ENCODE measurements around the gene LSMEM2.
A peak's percentile ranks its signal among the peaks of the same experiment; 100 is the strongest.
"Not testable (repeated sequence)": the region's sequence is repeated elsewhere in the genome, so short reads cannot be mapped to it uniquely, and the experiment has no call there.

The LSMEM2 gene

DNA sequence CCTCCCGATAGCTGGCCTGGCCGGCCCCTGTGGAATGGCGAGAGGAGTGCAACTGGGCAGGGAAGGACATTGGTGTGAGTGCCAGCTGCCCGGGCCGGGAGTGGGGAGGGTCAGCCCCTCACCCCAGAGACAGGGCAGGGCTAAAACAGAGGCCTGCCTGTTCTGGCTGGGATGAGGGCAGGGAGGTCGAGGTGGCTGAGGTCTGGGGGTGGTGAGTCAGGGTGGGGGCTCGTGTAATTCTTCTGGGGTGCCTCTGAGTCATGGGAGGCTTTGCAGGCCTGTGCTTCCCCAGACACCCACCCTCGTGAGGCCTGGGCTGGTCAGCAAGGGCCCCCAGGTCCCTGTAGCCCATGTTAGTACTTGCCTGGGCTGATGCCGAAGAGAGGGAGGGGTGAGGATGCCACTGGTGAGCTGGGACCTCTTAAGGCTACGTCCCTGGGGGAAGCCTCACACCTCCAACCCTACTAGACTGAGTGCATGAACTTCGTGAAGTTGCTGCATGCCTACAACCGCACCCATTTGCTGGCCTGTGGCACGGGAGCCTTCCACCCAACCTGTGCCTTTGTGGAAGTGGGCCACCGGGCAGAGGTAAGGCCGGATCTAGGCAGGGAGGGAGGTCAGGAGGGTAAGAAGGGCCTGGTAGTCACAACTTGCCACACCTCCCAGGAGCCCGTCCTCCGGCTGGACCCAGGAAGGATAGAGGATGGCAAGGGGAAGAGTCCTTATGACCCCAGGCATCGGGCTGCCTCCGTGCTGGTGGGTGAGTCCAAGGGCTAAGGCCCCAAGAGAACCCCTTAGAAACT, 8.3 kb upstream of the LSMEM2 start:
- Histone ChIP-seq H4K20me1 (ENCODE audit: low read depth, low read length) (no peaks in the 10 kb centered on the region), H3K9me2 (replicated peaks; ENCODE audit: insufficient read depth, low read length) (no peaks in the 10 kb centered on the region), H3F3A (ENCODE audit: insufficient read depth) (no peaks in the 10 kb centered on the region), H3K9ac (ENCODE audit: low read length) (no peak overlapping the region), H3K79me2 (ENCODE audit: insufficient read depth, low read length) (no peaks in the 10 kb centered on the region), H3K4me3 (ENCODE audit: insufficient read depth, low read length, poor library complexity, severe bottlenecking) (no peak overlapping the region), H3K27me3 (ENCODE audit: low read length) (no peaks in the 10 kb centered on the region), H2AFZ (ENCODE audit: low read depth, low read length, severe bottlenecking) (no peak overlapping the region), H3K9me3 (ENCODE audit: insufficient read depth, low read length) (no peaks in the 10 kb centered on the region), H3K36me3 (ENCODE audit: low read length) (no peaks in the 10 kb centered on the region), H3K4me2 (ENCODE audit: low read depth, low read length, poor library complexity, severe bottlenecking) (no peak overlapping the region), H3K27ac (ENCODE audit: low read depth, low read length) (no peak overlapping the region)
- TF ChIP-seq, protein P1, sequence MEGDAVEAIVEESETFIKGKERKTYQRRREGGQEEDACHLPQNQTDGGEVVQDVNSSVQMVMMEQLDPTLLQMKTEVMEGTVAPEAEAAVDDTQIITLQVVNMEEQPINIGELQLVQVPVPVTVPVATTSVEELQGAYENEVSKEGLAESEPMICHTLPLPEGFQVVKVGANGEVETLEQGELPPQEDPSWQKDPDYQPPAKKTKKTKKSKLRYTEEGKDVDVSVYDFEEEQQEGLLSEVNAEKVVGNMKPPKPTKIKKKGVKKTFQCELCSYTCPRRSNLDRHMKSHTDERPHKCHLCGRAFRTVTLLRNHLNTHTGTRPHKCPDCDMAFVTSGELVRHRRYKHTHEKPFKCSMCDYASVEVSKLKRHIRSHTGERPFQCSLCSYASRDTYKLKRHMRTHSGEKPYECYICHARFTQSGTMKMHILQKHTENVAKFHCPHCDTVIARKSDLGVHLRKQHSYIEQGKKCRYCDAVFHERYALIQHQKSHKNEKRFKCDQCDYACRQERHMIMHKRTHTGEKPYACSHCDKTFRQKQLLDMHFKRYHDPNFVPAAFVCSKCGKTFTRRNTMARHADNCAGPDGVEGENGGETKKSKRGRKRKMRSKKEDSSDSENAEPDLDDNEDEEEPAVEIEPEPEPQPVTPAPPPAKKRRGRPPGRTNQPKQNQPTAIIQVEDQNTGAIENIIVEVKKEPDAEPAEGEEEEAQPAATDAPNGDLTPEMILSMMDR (IDR thresholded peaks at IDR 0.05; ENCODE audit: insufficient read depth, low read length, poor library complexity, severe bottlenecking), result no peak
- TF ChIP-seq EZH2phosphoT487 (conservative IDR thresholded peaks at IDR 0.05; ENCODE audit: low read length), result no peak

DNA sequence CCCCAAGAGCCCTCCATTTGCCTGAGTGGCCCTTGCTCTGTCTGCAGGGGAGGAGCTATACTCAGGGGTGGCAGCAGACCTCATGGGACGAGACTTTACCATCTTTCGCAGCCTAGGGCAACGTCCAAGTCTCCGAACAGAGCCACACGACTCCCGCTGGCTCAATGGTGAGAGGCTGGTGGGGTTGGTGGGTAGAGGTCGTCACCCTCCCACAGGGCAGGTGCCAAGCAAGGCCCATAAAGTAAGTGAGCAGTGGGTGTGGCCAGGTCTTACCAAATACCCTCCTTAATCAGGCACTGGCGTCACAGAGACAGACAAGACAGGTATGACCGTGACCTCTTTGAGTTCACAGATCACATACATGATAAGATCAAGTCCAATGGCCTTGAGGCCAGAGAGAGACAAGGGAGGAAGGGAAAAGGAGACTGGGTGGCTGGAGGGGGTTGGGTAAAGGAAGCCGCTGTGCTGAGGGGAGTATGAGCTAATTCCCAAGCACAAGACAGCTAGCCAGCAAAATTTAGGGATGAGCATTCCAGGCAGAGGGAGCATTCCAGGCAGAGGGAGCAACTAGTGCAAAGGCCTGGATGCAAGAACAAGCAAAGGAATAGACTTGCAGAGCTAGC, 7.5 kb upstream of the LSMEM2 start:
- Histone ChIP-seq H3F3A (ENCODE audit: insufficient read depth) (no peaks in the 10 kb centered on the region), H4K20me1 (ENCODE audit: low read depth, low read length) (no peaks in the 10 kb centered on the region), H3K9ac (ENCODE audit: low read length) (no peak overlapping the region), H3K27me3 (ENCODE audit: low read length) (no peaks in the 10 kb centered on the region), H3K4me2 (ENCODE audit: low read depth, low read length, poor library complexity, severe bottlenecking) (no peak overlapping the region), H3K9me2 (replicated peaks; ENCODE audit: insufficient read depth, low read length) (no peaks in the 10 kb centered on the region), H3K79me2 (ENCODE audit: insufficient read depth, low read length) (no peaks in the 10 kb centered on the region), H2AFZ (ENCODE audit: low read depth, low read length, severe bottlenecking) (no peak overlapping the region), H3K9me3 (ENCODE audit: insufficient read depth, low read length) (no peaks in the 10 kb centered on the region), H3K27ac (ENCODE audit: low read depth, low read length) (no peak overlapping the region), H3K4me3 (ENCODE audit: insufficient read depth, low read length, poor library complexity, severe bottlenecking) (no peak overlapping the region), H3K36me3 (ENCODE audit: low read length) (no peaks in the 10 kb centered on the region)
- TF ChIP-seq EZH2phosphoT487 (conservative IDR thresholded peaks at IDR 0.05; ENCODE audit: low read length), result no peak
- TF ChIP-seq, protein P1 (IDR thresholded peaks at IDR 0.05; ENCODE audit: insufficient read depth, low read length, poor library complexity, severe bottlenecking), result no peak

DNA sequence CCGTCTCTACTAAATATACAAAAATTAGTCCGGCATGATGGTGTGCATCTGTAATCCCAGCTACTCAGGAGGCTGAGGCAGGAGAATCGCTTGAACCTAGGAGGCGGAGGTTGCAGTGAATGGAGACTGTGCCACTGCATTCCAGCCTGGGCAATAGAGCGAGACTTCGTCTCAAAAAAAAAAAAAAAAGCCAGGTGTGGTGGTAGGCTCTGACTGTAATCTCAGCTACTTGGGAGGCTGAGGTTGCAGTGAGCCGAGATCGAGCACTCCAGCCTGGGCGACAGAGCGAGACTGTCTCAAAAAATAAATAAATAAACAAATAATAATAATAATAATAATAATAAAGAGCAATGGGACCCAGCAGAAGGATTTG, 6.4 kb upstream of the LSMEM2 start:
- not testable (repeated sequence) for H3K9ac ChIP-seq (ENCODE audit: low read length); H3K27me3 ChIP-seq (ENCODE audit: low read length); H3F3A ChIP-seq (ENCODE audit: insufficient read depth); H3K9me2 ChIP-seq (replicated peaks; ENCODE audit: insufficient read depth, low read length); H3K27ac ChIP-seq (ENCODE audit: low read depth, low read length); H2AFZ ChIP-seq (ENCODE audit: low read depth, low read length, severe bottlenecking); H4K20me1 ChIP-seq (ENCODE audit: low read depth, low read length); H3K4me3 ChIP-seq (ENCODE audit: insufficient read depth, low read length, poor library complexity, severe bottlenecking); H3K36me3 ChIP-seq (ENCODE audit: low read length); H3K79me2 ChIP-seq (ENCODE audit: insufficient read depth, low read length); H3K9me3 ChIP-seq (ENCODE audit: insufficient read depth, low read length)
- H3K4me2 ChIP-seq (ENCODE audit: low read depth, low read length, poor library complexity, severe bottlenecking), result peak overlapping the region; percentile 45
